CD14-positive monocyte (primary cell): ENCODE data around the gene DHRS2. TPM values are rescaled to one million over a fixed set of nuclear protein-coding genes. Genes with fewer than 3 reads are reported as not detected.

Source experiments
- DNase-seq, 3 donors: peaks; one replicate each; pipeline ENCODE4 v3.0.0-alpha.2; 2011 to 2022
- H2AFZ ChIP-seq: 2 replicates; pipeline ENCODE4 v1.6.0; 2012; ENCODE audit warnings: mild to moderate bottlenecking, low read depth, low read length, inconsistent platforms; ENCODE audit not compliant: insufficient read depth, poor library complexity, severe bottlenecking
- H3K27ac ChIP-seq, 2 donors: 1 replicate in 1 of 2; 2 replicates in 1 of 2; pipeline ENCODE4 v1.5.1; 2012 to 2013; ENCODE audit warnings: low read length in 2 of 2, control low read depth in 1 of 2, inconsistent platforms in 1 of 2, low read depth in 1 of 2, mild to moderate bottlenecking in 1 of 2
- H3K27me3 ChIP-seq, 2 donors: one replicate each; pipeline versions ENCODE4 v1.6.0 to v1.6.1; 2011 to 2013; ENCODE audit warnings: low read length in 2 of 2; ENCODE audit not compliant: control insufficient read depth in 2 of 2, insufficient read depth in 2 of 2
- H3K36me3 ChIP-seq, 2 donors: replicated peaks in 1 of 2; 1 replicate in 1 of 2; 2 replicates in 1 of 2; pipeline versions ENCODE4 v1.5.1 to v1.6.1; 2012 to 2013; ENCODE audit warnings: low read length in 2 of 2, control low read depth in 1 of 2, inconsistent platforms in 1 of 2, mild to moderate bottlenecking in 1 of 2; ENCODE audit not compliant: insufficient read depth in 2 of 2, control insufficient read depth in 1 of 2
- H3K4me1 ChIP-seq, 2 donors: 1 replicate in 1 of 2; 2 replicates in 1 of 2; pipeline versions ENCODE4 v1.5.1 to v1.6.1; 2012 to 2013; ENCODE audit warnings: low read length in 2 of 2, control low read depth in 1 of 2, inconsistent platforms in 1 of 2, mild to moderate bottlenecking in 1 of 2, moderate library complexity in 1 of 2; ENCODE audit not compliant: insufficient read depth in 2 of 2, control insufficient read depth in 1 of 2
- H3K4me2 ChIP-seq: replicated peaks from 2 replicates; pipeline ENCODE3; 2012; ENCODE audit warnings: low read length, moderate library complexity, mild to moderate bottlenecking; ENCODE audit not compliant: poor library complexity, severe bottlenecking; ENCODE audit errors: extremely low read depth
- H3K4me3 ChIP-seq, 3 experiments: fragments of 200-600 bp in 1 of 3; sonication (generic) in 1 of 3; replicated peaks in 1 of 3; 1 replicate in 2 of 3; 2 replicates in 1 of 3; pipeline ENCODE4 v1.5.1; 2011 to 2013; ENCODE audit warnings: low read length in 3 of 3, mild to moderate bottlenecking in 3 of 3, control low read depth in 2 of 3, low read depth in 2 of 3, inconsistent platforms in 1 of 3, moderate library complexity in 1 of 3
- H3K79me2 ChIP-seq: 2 replicates; pipeline ENCODE4 v1.6.0; 2012; ENCODE audit warnings: mild to moderate bottlenecking, control low read depth, inconsistent platforms, low read length, moderate library complexity; ENCODE audit not compliant: insufficient read depth
- H3K9ac ChIP-seq: 2 replicates; pipeline ENCODE4 v1.6.0; 2017; ENCODE audit warnings: low read length, mild to moderate bottlenecking; ENCODE audit not compliant: insufficient read depth, poor library complexity, severe bottlenecking
- H3K9me3 ChIP-seq, 2 donors: replicated peaks in 1 of 2; 1 replicate in 1 of 2; 2 replicates in 1 of 2; pipeline versions ENCODE4 v1.5.1 to v1.6.1; 2012 to 2013; ENCODE audit warnings: low read length in 2 of 2, control low read depth in 1 of 2; ENCODE audit not compliant: control insufficient read depth in 1 of 2, insufficient read depth in 1 of 2
- H4K20me1 ChIP-seq: 2 replicates; pipeline ENCODE4 v1.6.0; 2012; ENCODE audit warnings: mild to moderate bottlenecking, low read length, control low read depth, moderate library complexity; ENCODE audit not compliant: insufficient read depth
- H3K27ac Mint-ChIP-seq, 7 donors: one replicate each; pipeline ENCODE4 v1.8.0; 2020; ENCODE audit warnings: mild to moderate bottlenecking in 7 of 7, mixed read lengths in 7 of 7, moderate library complexity in 6 of 7, inconsistent platforms in 2 of 7
- H3K27me3 Mint-ChIP-seq, 3 donors: one replicate each; pipeline ENCODE4 v1.8.0; 2021 to 2022; ENCODE audit warnings: low read depth in 3 of 3, mild to moderate bottlenecking in 3 of 3, mixed read lengths in 3 of 3, moderate library complexity in 3 of 3, inconsistent platforms in 1 of 3
- H3K36me3 Mint-ChIP-seq, 2 donors: one replicate each; pipeline ENCODE4 v1.8.0; 2020; ENCODE audit warnings: mixed read lengths in 2 of 2, inconsistent platforms in 1 of 2, mild to moderate bottlenecking in 1 of 2
- H3K4me1 Mint-ChIP-seq: one replicate; pipeline ENCODE4 v1.8.0; 2020; ENCODE audit warnings: mild to moderate bottlenecking, mixed read lengths
- H3K4me3 Mint-ChIP-seq, 2 donors: one replicate each; pipeline ENCODE4 v1.8.0; 2020; ENCODE audit warnings: mild to moderate bottlenecking in 2 of 2, mixed read lengths in 2 of 2, moderate library complexity in 1 of 2
- H3K9me3 Mint-ChIP-seq, 7 donors: one replicate each; pipeline ENCODE4 v1.8.0; 2020 to 2022; ENCODE audit warnings: mixed read lengths in 7 of 7, mild to moderate bottlenecking in 6 of 7, moderate library complexity in 6 of 7, inconsistent platforms in 2 of 7
- WGBS: methylation state at CpG from one replicate; pipeline ENCODE4 v1.1.5; 2013; ENCODE audit warnings: missing lambda C conversion rate; ENCODE audit not compliant: insufficient coverage; 5-methylcytosine and 5-hydroxymethylcytosine counted together
- intact Hi-C, 2 donors: fragments of 100-400 bp; cut with micrococcal nuclease; formaldehyde crosslinking; loops; one replicate each; pipeline versions ENCODE4 v1.15.0 to v1.15.1; 2023
- polyA plus RNA-seq, 3 donors: library from polyadenylated mRNA; depleted of rRNA in 1 of 3; unstranded in 2 of 3; stranded (reverse) in 1 of 3; fragments of 300-500 nt in 2 of 3; fragments of >200 nt in 1 of 3; fragmentation: Illumina TruSeq in 2 of 3; gene quantifications; 1 replicate in 2 of 3; 2 replicates in 1 of 3; pipeline ENCODE4 v1.2.3, GENCODE V29; 2012 to 2021
- TF ChIP-seq, protein P1 (sequence below): fragments of 200-600 bp; IDR thresholded peaks from one replicate; pipeline ENCODE4 v1.8.0; 2022; ENCODE audit warnings: antibody characterized with exemption, mild to moderate bottlenecking

DHRS2 gene
- polyA plus RNA-seq, 3 donors = not detected

DNA sequence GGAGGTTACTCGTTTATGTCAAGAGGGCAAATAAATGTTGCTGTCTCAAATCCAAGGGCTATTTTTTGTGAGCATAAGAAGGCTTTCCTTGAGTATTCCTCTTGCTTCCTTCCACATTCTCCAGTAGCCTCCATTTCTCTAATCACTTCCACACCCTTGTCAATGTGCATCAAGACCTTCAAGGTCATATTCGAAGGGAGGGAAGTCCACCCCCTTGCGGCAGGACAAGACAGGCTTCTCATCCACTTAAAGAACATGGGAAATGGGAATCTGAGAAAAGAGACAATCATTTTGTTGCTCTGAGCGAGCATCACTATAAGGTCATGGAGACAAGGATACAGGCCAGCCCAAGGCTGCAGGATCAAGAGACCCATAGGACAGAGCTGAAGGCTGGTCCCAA lies 13.2 kb upstream of the DHRS2 start:
- intact Hi-C loops = no loop called here
- H3K27me3 ChIP-seq = no peaks in the 10 kb centered on the region
- no peaks in the 10 kb centered on the region for H4K20me1 ChIP-seq
- H3K9me3 ChIP-seq = peaks cover 11 to 16% of the 10 kb centered on the region in 2 donors
- H3K9ac ChIP-seq = no peak overlapping the region
- WGBS = no CpG with 5 or more reads among the region's 4 CpGs
- Mint-ChIP-seq H3K27me3 (peaks cover 2 to 4% (median 3%) of the 10 kb centered on the region in 3 donors), H3K4me3 (no peak overlapping the region), H3K4me1 (no peaks in the 10 kb centered on the region), H3K27ac (no peak overlapping the region), H3K9me3 (peaks cover 9 to 27% (median 17%) of the 10 kb centered on the region in 7 donors), H3K36me3 (no peaks in the 10 kb centered on the region)
- TF ChIP-seq, protein P1, sequence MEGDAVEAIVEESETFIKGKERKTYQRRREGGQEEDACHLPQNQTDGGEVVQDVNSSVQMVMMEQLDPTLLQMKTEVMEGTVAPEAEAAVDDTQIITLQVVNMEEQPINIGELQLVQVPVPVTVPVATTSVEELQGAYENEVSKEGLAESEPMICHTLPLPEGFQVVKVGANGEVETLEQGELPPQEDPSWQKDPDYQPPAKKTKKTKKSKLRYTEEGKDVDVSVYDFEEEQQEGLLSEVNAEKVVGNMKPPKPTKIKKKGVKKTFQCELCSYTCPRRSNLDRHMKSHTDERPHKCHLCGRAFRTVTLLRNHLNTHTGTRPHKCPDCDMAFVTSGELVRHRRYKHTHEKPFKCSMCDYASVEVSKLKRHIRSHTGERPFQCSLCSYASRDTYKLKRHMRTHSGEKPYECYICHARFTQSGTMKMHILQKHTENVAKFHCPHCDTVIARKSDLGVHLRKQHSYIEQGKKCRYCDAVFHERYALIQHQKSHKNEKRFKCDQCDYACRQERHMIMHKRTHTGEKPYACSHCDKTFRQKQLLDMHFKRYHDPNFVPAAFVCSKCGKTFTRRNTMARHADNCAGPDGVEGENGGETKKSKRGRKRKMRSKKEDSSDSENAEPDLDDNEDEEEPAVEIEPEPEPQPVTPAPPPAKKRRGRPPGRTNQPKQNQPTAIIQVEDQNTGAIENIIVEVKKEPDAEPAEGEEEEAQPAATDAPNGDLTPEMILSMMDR = no peak
- H3K79me2 ChIP-seq = no peaks in the 10 kb centered on the region
- no peak for DNase-seq
- H3K4me2 ChIP-seq = no peak overlapping the region
- H3K4me1 ChIP-seq = no peaks in the 10 kb centered on the region
- no peak overlapping the region for H3K4me3 ChIP-seq
- H3K27ac ChIP-seq = no peak overlapping the region
- H3K36me3 ChIP-seq = no peaks in the 10 kb centered on the region
- H2AFZ ChIP-seq = no peak overlapping the region

DNA sequence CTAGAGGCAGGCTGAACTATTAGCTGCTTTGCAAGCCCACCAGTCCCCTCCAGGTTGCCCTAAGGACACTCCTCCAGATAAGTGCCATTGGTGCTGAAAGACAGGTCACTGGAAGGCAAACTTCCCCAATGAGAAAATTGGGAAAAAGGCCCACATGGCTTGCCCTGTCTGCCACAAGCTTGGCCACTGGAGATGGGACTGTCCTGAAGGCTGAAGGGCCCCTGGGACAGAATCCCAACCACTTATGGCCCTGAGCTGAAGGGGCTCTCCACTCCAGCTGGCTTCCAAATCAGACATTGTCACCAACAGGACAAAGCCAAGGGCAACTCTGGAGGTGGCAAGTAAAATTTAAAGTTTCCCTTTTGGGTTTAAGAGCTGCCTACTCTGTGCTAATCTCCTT lies 12.2 kb upstream of the DHRS2 start:
- no peaks in the 10 kb centered on the region for H3K36me3 Mint-ChIP-seq
- H3K27me3 Mint-ChIP-seq = peaks cover 1 to 3% (median 2%) of the 10 kb centered on the region in 3 donors
- H3K4me3 ChIP-seq = no peak overlapping the region
- H3K9me3 Mint-ChIP-seq = peaks cover 9 to 27% (median 17%) of the 10 kb centered on the region in 7 donors
- H3K79me2 ChIP-seq = no peaks in the 10 kb centered on the region
- TF ChIP-seq, protein P1 = no peak
- DNase-seq = no peak
- H3K27me3 ChIP-seq = no peaks in the 10 kb centered on the region
- H3K4me3 Mint-ChIP-seq = no peak overlapping the region
- no peak overlapping the region for H2AFZ ChIP-seq
- peaks cover 11 to 16% of the 10 kb centered on the region in 2 donors for H3K9me3 ChIP-seq
- no peak overlapping the region for H3K9ac ChIP-seq
- H4K20me1 ChIP-seq = no peaks in the 10 kb centered on the region
- H3K27ac Mint-ChIP-seq = no peak overlapping the region
- H3K4me2 ChIP-seq = no peak overlapping the region
- no peaks in the 10 kb centered on the region for H3K4me1 ChIP-seq
- no peak overlapping the region for H3K27ac ChIP-seq
- H3K36me3 ChIP-seq = no peaks in the 10 kb centered on the region
- no peaks in the 10 kb centered on the region for H3K4me1 Mint-ChIP-seq
- intact Hi-C loops = no loop called here
